Neural cell (in vitro differentiated cells): Measurements from ENCODE around the gene ZNF41. TPM values are rescaled to one million over a fixed set of nuclear protein-coding genes. Genes with fewer than 3 reads are reported as not detected.

Source experiments
- H2AFZ ChIP-seq: fragments of 200-600, 300-800 bp; sonication (generic), shearing (Covaris generic); 2 replicates; pipeline ENCODE4 v1.6.0; 2014; ENCODE audit warnings: low read depth, mild to moderate bottlenecking, antibody characterized with exemption, low read length, moderate library complexity
- H3F3A ChIP-seq: fragments of 200-600 bp; shearing (Covaris generic); 2 replicates; pipeline ENCODE4 v1.6.1; 2016; ENCODE audit warnings: mild to moderate bottlenecking, moderate library complexity, mixed read lengths, antibody characterized with exemption, low read length; ENCODE audit not compliant: insufficient read depth, poor library complexity, severe bottlenecking
- H3K27ac ChIP-seq: fragments of 200-600, 300-800 bp; sonication (generic), shearing (Covaris generic); 2 replicates; pipeline ENCODE4 v1.5.1; 2014; ENCODE audit warnings: mild to moderate bottlenecking, low read length, moderate library complexity
- H3K27me3 ChIP-seq: fragments of 300-800, 200-600 bp; sonication (generic), shearing (Covaris generic); 2 replicates; pipeline ENCODE4 v1.6.0; 2014; ENCODE audit warnings: mild to moderate bottlenecking, low read depth, low read length, moderate library complexity; ENCODE audit not compliant: insufficient read depth
- H3K36me3 ChIP-seq: fragments of 300-800, 200-600 bp; sonication (generic), shearing (Covaris generic); 2 replicates; pipeline ENCODE4 v1.5.1; 2014; ENCODE audit warnings: mild to moderate bottlenecking, antibody characterized with exemption, low read length, moderate library complexity; ENCODE audit not compliant: insufficient read depth
- H3K4me2 ChIP-seq: fragments of 300-800, 200-600 bp; sonication (generic), shearing (Covaris generic); 2 replicates; pipeline ENCODE4 v1.6.0; 2014; ENCODE audit warnings: mild to moderate bottlenecking, low read length
- H3K4me3 ChIP-seq: fragments of 300-800, 200-600 bp; sonication (generic), shearing (Covaris generic); 2 replicates; pipeline ENCODE4 v1.5.1; 2014; ENCODE audit warnings: mild to moderate bottlenecking, low read length, moderate library complexity
- H3K79me2 ChIP-seq: fragments of 200-600 bp; shearing (Covaris generic); replicated peaks from 2 replicates; pipeline ENCODE4 v1.6.0; 2014; ENCODE audit warnings: mild to moderate bottlenecking, low read length, moderate library complexity; ENCODE audit not compliant: insufficient read depth
- H3K9ac ChIP-seq: fragments of 300-800, 200-600 bp; sonication (generic), shearing (Covaris generic); 2 replicates; pipeline ENCODE4 v1.6.1; 2016; ENCODE audit warnings: mild to moderate bottlenecking, low read length, mixed read lengths
- H3K9me2 ChIP-seq: fragments of 200-600 bp; shearing (Covaris generic); 2 replicates; pipeline ENCODE4 v1.6.1; 2016; ENCODE audit warnings: mild to moderate bottlenecking, low read length, mixed read lengths; ENCODE audit not compliant: insufficient read depth
- H3K9me3 ChIP-seq: fragments of 200-600, 300-800 bp; sonication (generic), shearing (Covaris generic); 2 replicates; pipeline ENCODE4 v1.6.1; 2016; ENCODE audit warnings: mild to moderate bottlenecking, mixed run types, low read length, moderate library complexity, mixed read lengths
- H4K20me1 ChIP-seq: fragments of 200-600 bp; shearing (Covaris generic); 2 replicates; pipeline ENCODE4 v1.6.1; 2016; ENCODE audit warnings: mild to moderate bottlenecking, mixed run types; ENCODE audit not compliant: insufficient read depth
- CTCF ChIP-seq: fragments of 450-650 bp; IDR thresholded peaks from 2 replicates; pipeline ENCODE4 v1.5.1; 2014; ENCODE audit warnings: antibody characterized with exemption, mild to moderate bottlenecking, moderate library complexity; ENCODE audit not compliant: poor library complexity, severe bottlenecking
- EP300 ChIP-seq: fragments of 450-650 bp; conservative IDR thresholded peaks from 2 replicates; pipeline ENCODE4 v1.6.1; 2014; ENCODE audit warnings: antibody characterized with exemption, mild to moderate bottlenecking, moderate library complexity; ENCODE audit not compliant: poor library complexity, severe bottlenecking
- EZH2 ChIP-seq: fragments of 200-600, 300-800 bp; shearing (Covaris generic), sonication (generic); IDR thresholded peaks from 2 replicates; pipeline ENCODE4 v1.6.1; 2014; ENCODE audit warnings: antibody characterized with exemption, low read length, borderline replicate concordance, mild to moderate bottlenecking; ENCODE audit not compliant: insufficient read depth, poor library complexity, severe bottlenecking
- MXI1 ChIP-seq: fragments of 450-650 bp; conservative IDR thresholded peaks from 2 replicates; pipeline ENCODE4 v1.6.1; 2014; ENCODE audit warnings: antibody characterized with exemption, mild to moderate bottlenecking; ENCODE audit not compliant: poor library complexity, severe bottlenecking
- POLR2AphosphoS5 ChIP-seq: IDR thresholded peaks from 2 replicates; pipeline ENCODE4 v1.6.1; 2012
- RAD21 ChIP-seq: fragments of 450-650 bp; conservative IDR thresholded peaks from 2 replicates; pipeline ENCODE4 v1.6.1; 2014; ENCODE audit warnings: antibody characterized with exemption, mild to moderate bottlenecking, moderate library complexity
- REST ChIP-seq: IDR thresholded peaks from 2 replicates; pipeline ENCODE4 v1.6.1; 2012; ENCODE audit warnings: borderline replicate concordance
- SMC3 ChIP-seq: fragments of 450-650 bp; conservative IDR thresholded peaks from 2 replicates; pipeline ENCODE4 v1.6.1; 2014; ENCODE audit warnings: antibody characterized with exemption, mild to moderate bottlenecking, moderate library complexity; ENCODE audit not compliant: poor library complexity
- TAF1 ChIP-seq: IDR thresholded peaks from 2 replicates; pipeline ENCODE4 v1.6.1; 2012; ENCODE audit warnings: low read depth
- polyA plus RNA-seq: library from polyadenylated mRNA; depleted of rRNA; stranded (reverse); fragments of >200 nt; gene quantifications from 2 replicates; pipeline ENCODE4 v1.2.3, GENCODE V29; 2014

The ZNF41 gene
- polyA plus RNA-seq, 1 donor from 2014 or later: 7.9 TPM

- Histone ChIP-seq H4K20me1 (no peaks in the 10 kb centered on the region), H3K27me3 (no peaks in the 10 kb centered on the region), H3K4me2 (no peak overlapping the region), H3K79me2 (no peaks in the 10 kb centered on the region), H3K9me3 (no peaks in the 10 kb centered on the region), H3K27ac (no peak overlapping the region), H3K36me3 (no peaks in the 10 kb centered on the region), H3K9ac (no peak overlapping the region), H3K9me2 (no peaks in the 10 kb centered on the region), H3F3A (no peaks in the 10 kb centered on the region), H2AFZ (no peak overlapping the region), H3K4me3 (no peak overlapping the region)
- TF ChIP-seq CTCF (no peak), SMC3 (no peak), MXI1 (no peak), EZH2 (no peak), REST (no peak), POLR2AphosphoS5 (no peak), TAF1 (no peak), RAD21 (no peak), EP300 (no peak)
Measured at GRCh38 chrX:47420265-47420664, 62.8 kb downstream of the ZNF41 start.

- H3K9me2 ChIP-seq: no peaks in the 10 kb centered on the region
- no peaks in the 10 kb centered on the region for H4K20me1 ChIP-seq
- H3F3A ChIP-seq: no peaks in the 10 kb centered on the region
- H3K4me3 ChIP-seq: no peak overlapping the region
- no peak overlapping the region for H3K9ac ChIP-seq
- H3K27ac ChIP-seq: no peak overlapping the region
- H3K79me2 ChIP-seq: no peaks in the 10 kb centered on the region
- no peak overlapping the region for H2AFZ ChIP-seq
- H3K4me2 ChIP-seq: no peak overlapping the region
- no peak for TF ChIP-seq REST
- TF ChIP-seq SMC3: no peak
- no peak for TF ChIP-seq POLR2AphosphoS5
- no peak for TF ChIP-seq TAF1
- H3K9me3 ChIP-seq: peaks cover 3% of the 10 kb centered on the region
- no peaks in the 10 kb centered on the region for H3K27me3 ChIP-seq
- H3K36me3 ChIP-seq: no peaks in the 10 kb centered on the region
Measured at GRCh38 chrX:47413179-47413594, 69.8 kb downstream of the ZNF41 start.

Other genes starting within 250 kb of the ZNF41 start
- 3.5 and 3.8 TPM in 2 replicates for gene ZNF157, start 112.6 kb downstream of the ZNF41 start, polyA plus RNA-seq
- gene ARAF, start 78.0 kb upstream of the ZNF41 start, polyA plus RNA-seq: 9.9 and 25.0 TPM in 2 replicates
- gene TIMP1, start 99.2 kb upstream of the ZNF41 start, polyA plus RNA-seq: 2.0 and 3.9 TPM in 2 replicates
- gene SYN1, start 136.6 kb upstream of the ZNF41 start, polyA plus RNA-seq: 4.3 and 6.7 TPM in 2 replicates
- gene CFP, start 146.7 kb upstream of the ZNF41 start, polyA plus RNA-seq: 2.7 and 4.8 TPM in 2 replicates
- gene ELK1, start 167.3 kb upstream of the ZNF41 start, polyA plus RNA-seq: 21.2 and 31.8 TPM in 2 replicates
- gene UXT, start 176.0 kb upstream of the ZNF41 start, polyA plus RNA-seq: 141 and 153 TPM in 2 replicates